Vagina (tissue), 2 donors: Measurements from ENCODE around the gene DOK3. TPM values are rescaled to one million over a fixed set of nuclear protein-coding genes. Genes with fewer than 3 reads are reported as not detected.

Experiments
- DNase-seq, 2 donors: peaks; one replicate each; pipeline ENCODE4 v3.0.0-alpha.2; 2017; ENCODE audit errors: extremely low spot score in 2 of 2
- H3K27ac ChIP-seq: fragments of 200-600 bp; sonication (generic); one replicate; pipeline ENCODE4 v1.5.1; 2019
- H3K27me3 ChIP-seq: fragments of 200-600 bp; sonication (generic); one replicate; pipeline ENCODE4 v1.5.1; 2019
- H3K36me3 ChIP-seq, 2 donors: fragments of 200-600 bp; sonication (generic); one replicate each; pipeline ENCODE4 v1.5.1; 2017 to 2019
- H3K4me1 ChIP-seq: fragments of 200-600 bp; sonication (generic); one replicate; pipeline ENCODE4 v1.5.1; 2019
- H3K4me3 ChIP-seq, 2 donors: fragments of 200-600 bp; sonication (generic); 1 replicate in 1 of 2; 2 replicates in 1 of 2; pipeline ENCODE4 v1.5.1; 2016 to 2019
- H3K9me3 ChIP-seq: fragments of 200-600 bp; sonication (generic); one replicate; pipeline ENCODE4 v1.5.1; 2019
- POLR2A ChIP-seq, 2 donors: fragments of 450-650 bp; IDR thresholded peaks; one replicate each; pipeline ENCODE4 v1.6.1; 2017; ENCODE audit warnings: antibody characterized with exemption in 2 of 2, mild to moderate bottlenecking in 2 of 2, moderate library complexity in 2 of 2
- POLR2AphosphoS5 ChIP-seq, 2 donors: sonication (generic); formaldehyde crosslinking; IDR thresholded peaks; one replicate each; pipeline ENCODE4 v1.9.0; 2017; ENCODE audit warnings: antibody characterized with exemption in 2 of 2, mild to moderate bottlenecking in 2 of 2, low read depth in 1 of 2; ENCODE audit not compliant: insufficient read depth in 1 of 2
- intact Hi-C: fragments of 100-400 bp; cut with DNase I; formaldehyde crosslinking; loops from one replicate; pipeline ENCODE4 v1.15.1; 2023
- total RNA-seq: library from RNA; depleted of rRNA; stranded (reverse); fragments of >200 nt; gene quantifications from one replicate; pipeline ENCODE4 v1.2.3, GENCODE V29; 2016
- TF ChIP-seq, protein P1 (sequence below), 3 experiments: fragments of 450-650 bp in 2 of 3; fragments of 200-600 bp in 1 of 3; sonication (generic) in 1 of 3; IDR thresholded peaks; one replicate each; pipeline ENCODE4 v1.5.1; 2017 to 2019; ENCODE audit warnings: antibody characterized with exemption in 3 of 3, mild to moderate bottlenecking in 2 of 3, moderate library complexity in 2 of 3

Gene DOK3
- total RNA-seq, 1 donor from 2014 or later = 12.0 TPM

DNA sequence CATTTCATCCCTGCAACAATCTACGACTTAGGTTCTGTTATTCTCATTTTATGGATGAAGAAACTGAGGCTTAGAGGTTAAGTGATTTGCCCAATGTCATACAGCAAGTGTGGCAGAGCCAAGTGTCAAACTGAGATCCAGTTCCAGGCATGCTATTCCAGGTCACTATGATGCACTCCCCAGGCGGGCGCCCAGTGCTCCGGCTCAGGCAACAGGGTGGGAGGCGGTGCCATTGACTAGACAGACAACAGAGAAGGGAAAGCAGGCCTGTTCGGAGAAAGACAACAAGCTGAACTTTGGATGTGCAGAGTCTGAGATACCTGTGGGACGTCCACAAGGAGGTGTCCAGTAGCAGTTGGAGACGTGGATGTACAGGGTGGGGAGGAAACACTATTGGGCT, 18.0 kb upstream of the DOK3 start:
- TF ChIP-seq POLR2AphosphoS5 (IDR thresholded peaks at IDR 0.05; ENCODE audit: insufficient read depth in 1 of 2, low read depth in 1 of 2) (no peak), POLR2A (IDR thresholded peaks at IDR 0.05) (no peak)
- TF ChIP-seq, protein P1, sequence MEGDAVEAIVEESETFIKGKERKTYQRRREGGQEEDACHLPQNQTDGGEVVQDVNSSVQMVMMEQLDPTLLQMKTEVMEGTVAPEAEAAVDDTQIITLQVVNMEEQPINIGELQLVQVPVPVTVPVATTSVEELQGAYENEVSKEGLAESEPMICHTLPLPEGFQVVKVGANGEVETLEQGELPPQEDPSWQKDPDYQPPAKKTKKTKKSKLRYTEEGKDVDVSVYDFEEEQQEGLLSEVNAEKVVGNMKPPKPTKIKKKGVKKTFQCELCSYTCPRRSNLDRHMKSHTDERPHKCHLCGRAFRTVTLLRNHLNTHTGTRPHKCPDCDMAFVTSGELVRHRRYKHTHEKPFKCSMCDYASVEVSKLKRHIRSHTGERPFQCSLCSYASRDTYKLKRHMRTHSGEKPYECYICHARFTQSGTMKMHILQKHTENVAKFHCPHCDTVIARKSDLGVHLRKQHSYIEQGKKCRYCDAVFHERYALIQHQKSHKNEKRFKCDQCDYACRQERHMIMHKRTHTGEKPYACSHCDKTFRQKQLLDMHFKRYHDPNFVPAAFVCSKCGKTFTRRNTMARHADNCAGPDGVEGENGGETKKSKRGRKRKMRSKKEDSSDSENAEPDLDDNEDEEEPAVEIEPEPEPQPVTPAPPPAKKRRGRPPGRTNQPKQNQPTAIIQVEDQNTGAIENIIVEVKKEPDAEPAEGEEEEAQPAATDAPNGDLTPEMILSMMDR (IDR thresholded peaks at IDR 0.05) = no peak
- Histone ChIP-seq H3K36me3 (peaks cover 0 to 70% of the 10 kb centered on the region in 2 donors), H3K4me1 (peaks cover 9% of the 10 kb centered on the region), H3K9me3 (no peaks in the 10 kb centered on the region), H3K27me3 (no peaks in the 10 kb centered on the region), H3K27ac (no peak overlapping the region), H3K4me3 (no peak overlapping the region)
- intact Hi-C loops = no loop called here
- DNase-seq = no peak

DNA sequence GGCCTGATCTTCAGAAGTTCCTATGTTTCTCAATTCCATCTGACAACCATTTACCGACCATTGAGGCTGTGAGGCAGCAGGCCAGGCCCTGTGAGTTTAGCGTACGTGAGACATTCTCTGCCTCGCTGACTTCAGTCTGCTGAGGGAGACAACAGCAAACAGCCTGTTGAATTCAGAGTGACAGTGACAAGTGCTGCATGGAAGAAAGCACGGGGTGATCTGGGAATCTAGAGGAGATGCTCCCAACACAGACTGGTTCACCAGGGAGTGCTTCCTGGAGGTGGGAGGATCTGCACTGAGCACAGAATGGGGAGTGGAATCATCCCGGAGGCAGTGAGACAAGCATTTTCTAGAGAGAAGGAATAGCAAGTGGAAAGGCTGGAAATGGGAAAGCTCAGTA, 17.2 kb upstream of the DOK3 start:
- H3K4me1 ChIP-seq = peaks cover 9% of the 10 kb centered on the region
- no peak overlapping the region for H3K27ac ChIP-seq
- no peak overlapping the region for H3K4me3 ChIP-seq
- no peak for TF ChIP-seq POLR2A (IDR thresholded peaks at IDR 0.05)
- no peak for TF ChIP-seq POLR2AphosphoS5 (IDR thresholded peaks at IDR 0.05; ENCODE audit: insufficient read depth in 1 of 2, low read depth in 1 of 2)
- TF ChIP-seq, protein P1 (IDR thresholded peaks at IDR 0.05) = no peak
- no peak for DNase-seq
- H3K27me3 ChIP-seq = no peaks in the 10 kb centered on the region
- H3K9me3 ChIP-seq = no peaks in the 10 kb centered on the region
- intact Hi-C loops = no loop called here
- H3K36me3 ChIP-seq = peaks cover 0 to 74% of the 10 kb centered on the region in 2 donors

DNA sequence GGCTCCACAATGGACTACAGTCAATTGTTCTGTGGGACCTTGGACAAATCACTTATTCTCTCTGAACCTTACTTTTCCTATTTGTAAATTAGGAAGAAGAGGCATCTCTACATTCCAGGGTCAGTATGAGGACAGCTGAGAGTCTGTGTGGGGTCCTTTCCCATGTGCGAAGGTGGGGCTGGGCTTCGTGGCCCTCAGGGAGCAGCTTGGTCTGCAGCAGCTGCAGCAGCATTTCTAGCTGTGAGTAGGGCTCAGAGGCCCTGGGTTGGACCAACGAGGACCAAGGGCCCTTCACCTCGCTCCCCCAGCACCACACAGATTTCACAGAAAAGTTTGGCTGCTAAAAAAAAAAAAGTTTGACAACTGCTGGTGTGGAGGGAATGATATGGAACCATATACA, 16.6 kb upstream of the DOK3 start:
- no peak for DNase-seq

DNA sequence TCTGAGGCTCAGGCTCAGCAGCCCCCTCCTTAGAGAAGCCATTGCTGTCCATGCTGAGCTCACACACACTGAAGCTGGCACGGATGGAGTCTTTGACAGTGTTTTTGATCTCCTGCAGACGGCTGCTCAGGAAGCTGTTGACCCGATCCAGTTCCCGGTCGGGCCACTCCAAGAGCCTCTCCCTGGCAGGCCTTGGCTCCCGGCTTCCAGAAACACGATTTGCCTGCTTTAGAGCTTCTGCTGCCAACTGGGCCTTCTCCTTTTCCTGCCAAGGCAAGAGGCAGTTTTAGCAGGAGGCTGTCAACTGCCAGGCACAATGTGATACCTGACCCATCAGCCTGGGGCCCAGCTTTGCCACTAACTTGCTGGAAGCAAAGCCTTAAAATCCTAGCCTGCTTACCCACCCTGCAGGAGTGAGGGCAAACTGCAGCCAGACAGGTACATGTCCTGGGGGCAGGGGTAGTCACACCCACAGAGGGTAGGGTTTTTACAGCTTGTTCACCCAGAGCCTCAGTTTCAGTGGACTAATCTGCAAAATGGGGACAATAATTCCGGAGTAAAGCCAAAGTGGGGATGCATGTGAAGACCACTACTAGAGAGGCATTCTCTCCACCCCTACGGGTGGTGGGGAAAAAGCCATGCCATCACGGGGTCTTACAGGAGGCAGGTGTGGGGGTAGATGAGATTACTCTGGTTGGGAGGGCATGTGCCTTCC, 15.5 kb upstream of the DOK3 start:
- H3K9me3 ChIP-seq = no peaks in the 10 kb centered on the region
- peaks cover 0 to 67% of the 10 kb centered on the region in 2 donors for H3K36me3 ChIP-seq
- no peak overlapping the region for H3K27ac ChIP-seq
- DNase-seq = no peak
- intact Hi-C loops = no loop called here
- no peaks in the 10 kb centered on the region for H3K27me3 ChIP-seq
- TF ChIP-seq POLR2AphosphoS5 (IDR thresholded peaks at IDR 0.05; ENCODE audit: insufficient read depth in 1 of 2, low read depth in 1 of 2) (no peak), POLR2A (IDR thresholded peaks at IDR 0.05) (no peak)
- TF ChIP-seq, protein P1 (IDR thresholded peaks at IDR 0.05) = no peak
- no peak overlapping the region for H3K4me3 ChIP-seq
- peaks cover 8% of the 10 kb centered on the region for H3K4me1 ChIP-seq

More for the DNA sequence above, 16.6 kb upstream of the DOK3 start:
- intact Hi-C loops = no loop called here
- H3K27me3 ChIP-seq = no peaks in the 10 kb centered on the region
- TF ChIP-seq POLR2AphosphoS5 (IDR thresholded peaks at IDR 0.05; ENCODE audit: insufficient read depth in 1 of 2, low read depth in 1 of 2) (no peak), POLR2A (IDR thresholded peaks at IDR 0.05) (no peak)
- TF ChIP-seq, protein P1 (IDR thresholded peaks at IDR 0.05) = no peak
- H3K9me3 ChIP-seq = no peaks in the 10 kb centered on the region
- no peak overlapping the region for H3K27ac ChIP-seq
- no peak overlapping the region for H3K4me3 ChIP-seq
- H3K36me3 ChIP-seq = peaks cover 0 to 74% of the 10 kb centered on the region in 2 donors
- peaks cover 9% of the 10 kb centered on the region for H3K4me1 ChIP-seq

DNA sequence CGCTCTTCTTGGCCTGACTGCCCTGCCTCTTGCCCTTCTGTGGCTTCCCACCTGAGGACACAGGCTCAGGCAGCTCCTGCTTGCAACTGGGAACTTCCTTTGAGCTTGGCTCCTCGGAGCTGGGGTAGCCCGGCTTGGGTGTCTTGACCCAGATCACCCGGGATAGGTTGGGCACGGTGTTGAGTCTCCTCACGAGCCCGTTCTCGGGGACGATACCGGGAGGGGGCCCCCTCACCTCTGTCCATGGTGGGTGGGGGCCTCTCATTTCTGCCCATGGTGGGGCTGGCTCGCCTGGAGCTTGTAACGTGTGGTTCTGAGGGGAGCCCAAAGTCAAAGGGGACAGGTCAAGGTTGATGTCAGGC, 14.9 kb upstream of the DOK3 start:
- Histone ChIP-seq H3K27ac (no peak overlapping the region), H3K9me3 (no peaks in the 10 kb centered on the region), H3K27me3 (no peaks in the 10 kb centered on the region), H3K4me3 (no peak overlapping the region), H3K36me3 (peaks cover 0 to 66% of the 10 kb centered on the region in 2 donors), H3K4me1 (peaks cover 2% of the 10 kb centered on the region)
- DNase-seq = no peak
- no peak for TF ChIP-seq POLR2A (IDR thresholded peaks at IDR 0.05)
- TF ChIP-seq, protein P1 (IDR thresholded peaks at IDR 0.05) = no peak
- TF ChIP-seq POLR2AphosphoS5 (IDR thresholded peaks at IDR 0.05; ENCODE audit: insufficient read depth in 1 of 2, low read depth in 1 of 2) = no peak
- intact Hi-C loops = no loop called here
